Amniotic stem cell (primary cell): ENCODE measurements around the gene SBF2.

Experiments
- DNase-seq: peaks from one replicate; lab custom pipeline; 2025; lab: John Stamatoyannopoulos, UW

SBF2 gene

DNA sequence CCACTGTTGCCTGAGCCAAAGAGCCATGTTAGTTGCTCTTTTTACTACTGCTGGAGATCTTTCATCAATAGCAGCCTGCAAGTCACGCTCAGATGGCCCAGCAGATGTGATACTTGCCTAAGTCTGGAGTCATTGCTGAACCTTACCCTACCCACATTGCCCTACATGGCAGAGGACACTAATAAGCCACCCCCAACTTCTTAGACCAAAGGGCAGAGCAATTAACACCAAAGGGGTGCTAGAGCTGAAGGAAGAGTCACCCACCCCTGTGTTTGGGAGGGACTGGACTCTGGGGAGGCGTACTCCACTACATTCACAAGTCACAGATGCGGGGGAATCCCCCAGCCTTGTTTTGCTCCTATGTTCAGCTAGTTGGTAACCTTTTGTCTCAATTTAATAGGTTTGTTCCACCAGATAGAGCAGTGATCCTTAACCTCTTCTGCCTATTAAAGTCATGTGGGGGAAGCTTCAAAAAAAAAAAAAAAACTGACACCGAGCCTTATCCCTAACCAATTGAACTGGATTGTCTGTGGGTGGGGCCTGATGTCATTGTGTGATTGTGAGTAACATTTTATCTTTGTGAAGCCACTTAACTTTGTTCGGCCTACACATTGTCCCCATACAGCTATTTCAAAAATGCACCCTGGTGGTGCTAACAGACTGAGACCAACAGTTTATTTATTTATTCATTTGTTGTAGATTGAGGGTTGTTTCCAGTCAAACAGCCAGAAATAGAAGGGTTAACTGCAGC is 23.9 kb upstream of the SBF2 start:
- DNase-seq: no peak

- no peak for DNase-seq
Observed at GRCh38 chr11:10317151-10317755, 23.2 kb upstream of the SBF2 start.

- no peak for DNase-seq
Observed at GRCh38 chr11:10315083-10315482, 21.1 kb upstream of the SBF2 start.

DNA sequence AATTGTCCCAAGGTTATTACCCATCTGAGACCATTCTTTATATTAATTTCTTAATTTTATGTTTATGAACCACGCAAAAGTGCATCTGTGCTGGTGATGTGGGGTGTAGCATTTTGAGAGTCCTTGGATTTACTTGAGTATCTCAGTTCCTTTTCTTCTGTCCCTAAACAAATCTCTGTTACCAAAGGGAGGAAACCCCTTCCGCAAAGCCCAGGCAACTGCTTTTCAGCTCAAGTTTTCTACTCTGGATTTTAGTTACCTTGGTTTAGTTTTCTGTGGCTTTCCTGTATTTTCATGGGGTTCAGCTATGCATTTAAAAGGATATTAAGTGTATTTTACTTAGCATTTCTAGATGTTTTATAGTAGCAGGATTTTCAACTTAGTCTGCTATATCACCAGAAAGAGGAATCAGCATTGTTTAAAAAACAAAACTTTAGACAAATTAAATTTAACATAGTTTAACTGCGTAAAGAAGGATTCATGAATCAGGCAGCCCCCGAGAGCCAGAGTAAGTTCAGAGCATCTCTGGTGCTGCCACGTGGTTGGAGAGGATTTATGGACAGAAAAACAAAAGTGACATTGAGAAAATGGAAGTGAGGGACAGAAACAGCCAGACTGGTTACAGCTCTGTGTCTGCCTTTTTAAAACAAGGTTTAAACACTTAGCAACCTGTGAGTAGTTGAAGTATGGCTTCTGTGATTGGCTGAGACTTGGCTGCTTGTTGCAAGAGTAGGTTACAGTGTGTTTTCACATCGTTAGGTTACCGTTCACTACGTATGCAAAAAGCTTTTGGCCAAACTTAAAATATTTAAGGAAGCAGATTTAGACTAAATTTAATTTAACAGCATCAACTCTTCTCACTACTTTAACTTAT is 20.4 kb upstream of the SBF2 start:
- DNase-seq: no peak

DNA sequence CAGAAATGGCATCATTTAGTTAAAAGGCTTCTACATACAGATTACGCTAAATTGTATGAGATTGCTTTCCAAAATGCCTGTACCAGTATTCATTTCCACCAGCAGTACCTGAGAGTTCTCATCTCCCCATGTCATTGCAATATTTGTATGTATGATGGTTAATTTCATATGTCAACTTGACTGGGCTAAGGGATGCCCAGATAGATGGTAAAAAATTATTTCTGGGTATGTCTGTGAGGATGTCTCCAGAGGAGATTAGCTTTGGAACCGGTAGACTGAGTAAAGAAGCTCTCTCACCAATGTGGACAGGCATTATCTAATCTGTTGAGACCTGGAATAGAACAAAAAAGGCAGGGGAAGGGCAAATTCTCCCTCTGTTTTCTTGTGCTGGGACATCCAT is 17.8 kb upstream of the SBF2 start:
- no peak for DNase-seq

GRCh38 chr11:10310301-10310841 is 16.4 kb upstream of the SBF2 start:
- DNase-seq: no peak

DNA sequence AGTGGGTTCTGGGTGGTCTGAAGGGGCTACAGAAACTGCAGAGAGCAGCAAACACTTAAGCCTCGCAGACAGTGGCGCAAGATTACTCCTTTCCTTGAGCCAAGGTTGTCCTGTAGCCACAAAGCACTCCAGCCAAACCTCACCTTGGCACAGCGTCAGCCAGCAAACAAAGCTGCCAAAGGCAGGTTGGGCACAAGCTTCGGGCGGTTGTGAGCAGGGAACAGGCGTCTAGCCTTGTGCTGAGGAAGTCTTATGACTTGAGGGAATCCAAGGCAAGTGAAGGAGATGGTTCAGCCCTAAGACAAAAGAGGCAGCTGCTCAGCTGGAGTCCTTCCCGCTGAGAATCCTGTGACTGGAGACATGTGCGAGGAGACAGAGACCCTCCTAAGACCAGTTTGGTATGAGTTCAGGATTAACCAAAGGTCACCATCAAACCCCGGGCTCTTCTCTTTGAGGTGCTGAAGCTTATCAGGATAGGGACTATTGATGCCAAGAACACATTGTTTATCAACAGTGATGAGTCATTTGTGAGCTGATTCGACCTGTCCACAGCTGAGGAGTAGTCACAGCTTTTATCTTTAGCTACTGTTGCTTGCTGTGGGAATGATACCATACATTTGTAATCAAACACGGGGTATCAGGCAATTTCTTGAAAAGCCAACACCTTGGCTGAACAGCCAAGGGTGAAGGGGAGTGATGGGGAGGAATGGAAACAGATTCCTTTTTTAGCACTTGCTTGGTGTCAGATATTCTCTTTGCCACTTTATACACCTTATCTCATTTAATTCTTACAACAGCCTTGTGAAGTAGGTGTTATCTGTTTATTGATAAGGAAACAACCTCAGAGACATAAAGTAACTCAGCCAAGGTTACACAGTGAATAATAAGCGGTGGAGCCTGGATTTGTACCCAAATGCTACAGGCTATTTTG is 15.4 kb upstream of the SBF2 start:
- no peak for DNase-seq

DNA sequence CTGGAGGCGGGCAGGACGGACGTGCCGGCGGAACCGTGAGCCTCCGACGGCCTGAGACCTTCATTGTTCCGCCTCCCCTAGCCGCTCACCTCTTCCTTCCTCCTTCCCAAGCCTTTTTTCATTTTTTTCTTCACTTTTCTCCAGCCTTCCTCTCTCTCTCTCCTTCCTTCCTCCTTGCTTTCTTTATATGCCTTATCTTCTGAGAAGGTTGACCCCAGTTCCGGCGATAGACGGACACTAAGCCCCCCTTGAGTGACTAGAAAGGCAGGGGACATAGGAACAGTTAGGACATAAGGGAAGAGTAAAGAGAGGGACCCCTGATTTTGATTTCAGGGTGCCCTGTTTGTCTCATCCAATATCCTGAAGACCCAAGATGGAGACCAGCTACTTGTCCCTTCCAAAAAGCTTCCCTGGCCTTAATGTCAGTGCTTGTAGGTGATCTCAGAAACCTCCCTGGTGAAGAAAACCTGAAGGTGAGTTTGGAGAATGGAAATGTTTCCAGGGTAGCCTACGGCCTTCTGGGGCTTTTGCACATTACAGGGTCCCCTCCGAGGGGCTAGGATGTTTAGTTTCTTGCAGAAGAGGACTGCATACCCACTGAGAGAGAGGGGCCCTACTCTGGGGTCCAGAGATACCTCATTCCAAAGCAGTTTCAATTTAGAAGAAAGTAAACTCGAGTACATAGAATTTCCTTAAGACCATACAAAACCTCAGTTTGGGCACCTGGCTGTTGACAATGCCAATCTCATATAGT is 14.4 kb upstream of the SBF2 start:
- DNase-seq: no peak

GRCh38 chr11:10307400-10308200 is 13.6 kb upstream of the SBF2 start:
- DNase-seq: peak; percentile 61

- DNase-seq: no peak
Observed at GRCh38 chr11:10307022-10307399, 13.0 kb upstream of the SBF2 start.

DNA sequence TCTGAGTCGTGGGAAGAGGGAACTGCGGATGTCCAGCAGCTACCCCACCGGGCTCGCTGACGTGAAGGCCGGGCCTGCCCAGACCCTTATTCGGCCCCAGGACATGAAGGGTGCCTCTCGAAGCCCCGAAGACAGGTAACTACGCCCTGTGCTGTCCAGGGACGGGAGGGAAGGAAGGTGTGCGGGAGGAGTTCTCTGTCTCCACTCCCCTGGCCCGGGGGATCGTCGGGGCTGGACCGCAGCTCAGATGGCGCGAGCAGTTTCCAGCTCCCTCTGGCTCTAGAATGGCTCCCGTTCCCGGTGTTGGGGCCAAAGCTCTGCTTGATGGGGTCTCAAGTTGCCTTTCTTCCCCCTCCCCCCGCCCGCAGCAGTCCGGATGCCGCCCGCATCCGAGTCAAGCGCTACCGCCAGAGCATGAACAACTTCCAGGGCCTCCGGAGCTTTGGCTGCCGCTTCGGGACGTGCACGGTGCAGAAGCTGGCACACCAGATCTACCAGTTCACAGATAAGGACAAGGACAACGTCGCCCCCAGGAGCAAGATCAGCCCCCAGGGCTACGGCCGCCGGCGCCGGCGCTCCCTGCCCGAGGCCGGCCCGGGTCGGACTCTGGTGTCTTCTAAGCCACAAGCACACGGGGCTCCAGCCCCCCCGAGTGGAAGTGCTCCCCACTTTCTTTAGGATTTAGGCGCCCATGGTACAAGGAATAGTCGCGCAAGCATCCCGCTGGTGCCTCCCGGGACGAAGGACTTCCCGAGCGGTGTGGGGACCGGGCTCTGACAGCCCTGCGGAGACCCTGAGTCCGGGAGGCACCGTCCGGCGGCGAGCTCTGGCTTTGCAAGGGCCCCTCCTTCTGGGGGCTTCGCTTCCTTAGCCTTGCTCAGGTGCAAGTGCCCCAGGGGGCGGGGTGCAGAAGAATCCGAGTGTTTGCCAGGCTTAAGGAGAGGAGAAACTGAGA is 12.2 kb upstream of the SBF2 start:
- DNase-seq: no peak

DNA sequence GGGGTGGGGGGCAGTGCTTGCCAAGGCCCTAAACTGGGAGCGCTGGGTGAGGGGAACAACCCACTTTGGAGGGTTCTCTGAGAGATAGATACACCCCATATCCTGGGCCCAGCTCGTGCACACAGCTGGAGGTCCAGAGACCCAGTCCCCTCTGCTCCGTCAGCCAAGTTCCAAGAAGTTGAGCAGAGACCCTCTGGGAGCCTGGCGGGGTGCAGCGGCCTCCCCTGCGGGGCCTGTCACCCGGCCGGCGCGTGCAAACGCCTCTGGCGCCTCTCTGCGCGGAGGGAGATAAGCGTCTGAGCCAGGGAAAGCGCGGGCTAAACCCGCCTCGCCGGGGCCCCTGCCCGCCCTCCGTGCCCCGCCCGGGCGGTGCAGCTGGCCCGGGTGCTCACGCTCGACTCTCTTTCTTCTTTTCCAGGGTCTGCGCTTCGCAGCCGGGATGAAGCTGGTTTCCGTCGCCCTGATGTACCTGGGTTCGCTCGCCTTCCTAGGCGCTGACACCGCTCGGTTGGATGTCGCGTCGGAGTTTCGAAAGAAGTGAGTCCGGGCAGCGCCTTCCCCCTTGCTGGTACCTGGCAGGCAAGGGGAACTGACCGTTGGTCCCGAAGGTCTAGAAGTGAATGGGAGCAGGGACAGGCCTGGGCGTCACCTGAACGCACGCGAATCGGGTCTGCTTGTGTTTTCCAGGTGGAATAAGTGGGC is 11.4 kb upstream of the SBF2 start:
- no peak for DNase-seq

GRCh38 chr11:10304495-10305261 is 10.7 kb upstream of the SBF2 start, which contains the start of gene ADM:
TSS of gene ADM (plus strand) at chr11:10305073. CDS start at chr11:10305701, 628 bp downstream.
- peak; percentile 86 for DNase-seq

GRCh38 chr11:10303558-10304363 is 9.7 kb upstream of the SBF2 start:
- DNase-seq: no peak

GRCh38 chr11:10302744-10303557 is 8.9 kb upstream of the SBF2 start:
- DNase-seq: no peak

DNA sequence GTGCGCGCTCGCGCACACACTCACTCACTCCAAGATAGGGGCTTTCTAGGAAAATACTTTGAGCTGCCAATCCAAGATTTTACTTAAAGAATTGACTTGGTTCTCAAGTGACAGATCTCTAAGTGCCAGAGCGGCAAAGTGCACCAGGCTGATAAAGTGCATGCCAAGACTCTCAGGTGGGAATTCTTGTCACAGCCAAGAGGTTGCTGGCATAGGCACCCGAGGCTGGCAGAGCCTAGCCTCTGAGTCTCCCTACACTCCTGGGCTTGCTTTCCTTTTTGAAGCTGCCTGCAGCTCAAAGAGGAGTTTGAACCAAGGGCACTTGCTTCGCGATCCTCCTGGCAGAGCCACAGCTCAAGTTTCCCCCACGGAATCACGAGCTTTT is 8.3 kb upstream of the SBF2 start:
- no peak for DNase-seq
